Sigmoid colon (tissue), 7 donors: ENCODE data around the gene ZFP90. TPM values are rescaled to one million over a fixed set of nuclear protein-coding genes. Genes with fewer than 3 reads are reported as not detected.
"Not testable (repeated sequence)": the region's sequence is repeated elsewhere in the genome, so short reads cannot be mapped to it uniquely, and the experiment has no call there.

Source experiments
- DNase-seq: peaks from one replicate; pipeline ENCODE4 v3.0.0-alpha.2; 2019
- H3K27ac ChIP-seq, 4 donors: fragments of 200-600 bp; sonication (generic); one replicate each; pipeline ENCODE4 v1.5.1; 2016 to 2019; ENCODE audit warnings: mild to moderate bottlenecking in 1 of 4
- H3K27me3 ChIP-seq, 3 donors: fragments of 200-600 bp; sonication (generic); one replicate each; pipeline ENCODE4 v1.5.1; 2019; ENCODE audit warnings: mild to moderate bottlenecking in 1 of 3
- H3K36me3 ChIP-seq, 4 donors: fragments of 200-600 bp; sonication (generic); one replicate each; pipeline ENCODE4 v1.5.1; 2016 to 2019
- H3K4me1 ChIP-seq, 4 donors: fragments of 200-600 bp; sonication (generic); one replicate each; pipeline ENCODE4 v1.5.1; 2017 to 2019
- H3K4me3 ChIP-seq, 4 donors: fragments of 200-600 bp; sonication (generic); one replicate each; pipeline ENCODE4 v1.5.1; 2017 to 2019; ENCODE audit warnings: mild to moderate bottlenecking in 2 of 4, moderate library complexity in 1 of 4
- H3K9me3 ChIP-seq, 4 donors: fragments of 200-600 bp in 3 of 4; sonication (generic) in 3 of 4; one replicate each; pipeline versions ENCODE4 v1.5.1 to v1.6.1; 2013 to 2019
- EP300 ChIP-seq, 4 donors: sonication (generic); formaldehyde crosslinking; IDR thresholded peaks; one replicate each; pipeline ENCODE4 v1.6.1; 2017; ENCODE audit warnings: antibody characterized with exemption in 4 of 4
- POLR2A ChIP-seq, 2 donors: fragments of 450-650 bp; IDR thresholded peaks; one replicate each; pipeline ENCODE4 v1.6.1; 2016; ENCODE audit warnings: antibody characterized with exemption in 2 of 2, mild to moderate bottlenecking in 2 of 2, moderate library complexity in 2 of 2
- POLR2AphosphoS5 ChIP-seq, 4 donors: sonication (generic); formaldehyde crosslinking; IDR thresholded peaks; one replicate each; pipeline ENCODE4 v1.6.1; 2017; ENCODE audit warnings: antibody characterized with exemption in 4 of 4
- WGBS, 2 donors: extraction: QIAGEN DNeasy Blood & Tissue Kit; methylation state at CpG; one replicate each; pipeline ENCODE4 v1.1.7; 2013; 5-methylcytosine and 5-hydroxymethylcytosine counted together
- intact Hi-C: fragments of 100-400 bp; cut with DNase I; formaldehyde crosslinking; loops from one replicate; pipeline ENCODE4 v1.15.1; 2023
- polyA plus RNA-seq, 3 donors: library from polyadenylated mRNA; stranded (reverse); fragments of 200-250 nt; gene quantifications; one replicate each; pipeline ENCODE4 v1.2.3, GENCODE V29; 2013
- total RNA-seq, 4 donors: library from RNA; depleted of rRNA; stranded (reverse); fragments of >200 nt; gene quantifications; one replicate each; pipeline ENCODE4 v1.1.0, GENCODE V29; 2016
- TF ChIP-seq, protein P1 (sequence below), 4 experiments: fragments of 450-650 bp in 3 of 4; fragments of 200-600 bp in 1 of 4; IDR thresholded peaks; one replicate each; pipeline ENCODE4 v1.5.1; 2016 to 2019; ENCODE audit warnings: antibody characterized with exemption in 4 of 4, mild to moderate bottlenecking in 3 of 4, moderate library complexity in 2 of 4
- donor health status: healthy with polysubstance abuse.
- donor health status: Bipolar disorder and iron deficiency.
- donor health status: healthy.

Gene ZFP90
- total and polyA plus RNA-seq, 7 donors, result 1.6 to 48.5 (median 33.4) TPM

DNA sequence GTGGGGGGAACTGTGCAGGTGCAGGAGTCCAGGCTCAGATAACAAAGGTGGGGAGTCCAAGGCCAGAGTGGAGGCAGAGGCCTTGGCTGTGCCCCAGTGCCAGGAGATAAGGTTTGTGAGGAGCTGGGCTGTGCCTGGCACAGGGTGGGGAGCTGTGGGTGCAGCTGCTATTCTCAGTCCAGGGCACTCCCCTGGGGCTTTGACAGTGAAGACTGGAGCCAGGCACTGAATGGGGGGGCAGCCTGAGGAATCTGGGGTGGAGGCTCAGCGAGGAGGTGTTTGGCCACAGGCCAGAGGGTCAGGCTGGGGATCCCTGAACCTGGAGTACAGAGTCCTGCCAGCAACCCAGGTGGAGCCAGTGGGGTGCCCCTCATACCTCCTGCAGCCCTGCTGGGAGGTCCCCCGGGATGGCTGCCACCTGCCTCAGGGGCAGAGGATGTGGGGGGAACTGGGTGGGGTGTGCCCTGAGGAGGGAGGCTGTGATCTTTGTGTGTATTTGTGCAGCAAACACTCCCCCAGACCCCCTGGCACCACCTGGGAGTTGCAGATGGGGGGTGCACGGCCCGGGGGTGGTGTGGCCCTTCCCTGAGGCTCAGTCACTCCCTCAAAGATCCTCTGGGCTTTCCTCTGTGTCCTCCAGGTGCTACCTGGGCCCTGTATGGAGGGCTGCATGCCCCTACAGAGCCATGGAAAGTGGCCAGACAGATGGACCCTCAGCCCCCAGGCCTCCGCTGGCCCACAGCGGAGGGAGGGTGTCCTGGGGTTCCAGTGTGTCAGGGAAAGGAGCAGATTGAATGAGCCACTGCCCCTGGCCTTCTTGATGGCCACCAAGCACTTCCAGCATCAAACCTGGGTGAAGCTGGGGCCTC lies 46.3 kb upstream of the ZFP90 start:
- DNase-seq, result no peak
- TF ChIP-seq EP300 (IDR thresholded peaks at IDR 0.05) (no peak), POLR2A (IDR thresholded peaks at IDR 0.05) (no peak), POLR2AphosphoS5 (IDR thresholded peaks at IDR 0.05) (no peak)
- TF ChIP-seq, protein P1, sequence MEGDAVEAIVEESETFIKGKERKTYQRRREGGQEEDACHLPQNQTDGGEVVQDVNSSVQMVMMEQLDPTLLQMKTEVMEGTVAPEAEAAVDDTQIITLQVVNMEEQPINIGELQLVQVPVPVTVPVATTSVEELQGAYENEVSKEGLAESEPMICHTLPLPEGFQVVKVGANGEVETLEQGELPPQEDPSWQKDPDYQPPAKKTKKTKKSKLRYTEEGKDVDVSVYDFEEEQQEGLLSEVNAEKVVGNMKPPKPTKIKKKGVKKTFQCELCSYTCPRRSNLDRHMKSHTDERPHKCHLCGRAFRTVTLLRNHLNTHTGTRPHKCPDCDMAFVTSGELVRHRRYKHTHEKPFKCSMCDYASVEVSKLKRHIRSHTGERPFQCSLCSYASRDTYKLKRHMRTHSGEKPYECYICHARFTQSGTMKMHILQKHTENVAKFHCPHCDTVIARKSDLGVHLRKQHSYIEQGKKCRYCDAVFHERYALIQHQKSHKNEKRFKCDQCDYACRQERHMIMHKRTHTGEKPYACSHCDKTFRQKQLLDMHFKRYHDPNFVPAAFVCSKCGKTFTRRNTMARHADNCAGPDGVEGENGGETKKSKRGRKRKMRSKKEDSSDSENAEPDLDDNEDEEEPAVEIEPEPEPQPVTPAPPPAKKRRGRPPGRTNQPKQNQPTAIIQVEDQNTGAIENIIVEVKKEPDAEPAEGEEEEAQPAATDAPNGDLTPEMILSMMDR (IDR thresholded peaks at IDR 0.05), result no peak
- intact Hi-C loops, result no loop called here
- Histone ChIP-seq H3K4me3 (no peak overlapping the region), H3K9me3 (no peaks in the 10 kb centered on the region), H3K27ac (no peak overlapping the region), H3K4me1 (no peaks in the 10 kb centered on the region), H3K27me3 (peaks cover 0 to 4% (median 0%) of the 10 kb centered on the region in 3 donors), H3K36me3 (no peaks in the 10 kb centered on the region)
- 42 to 61% methylated on average over 6 of the region's 6 CpGs for WGBS, 2 donors

DNA sequence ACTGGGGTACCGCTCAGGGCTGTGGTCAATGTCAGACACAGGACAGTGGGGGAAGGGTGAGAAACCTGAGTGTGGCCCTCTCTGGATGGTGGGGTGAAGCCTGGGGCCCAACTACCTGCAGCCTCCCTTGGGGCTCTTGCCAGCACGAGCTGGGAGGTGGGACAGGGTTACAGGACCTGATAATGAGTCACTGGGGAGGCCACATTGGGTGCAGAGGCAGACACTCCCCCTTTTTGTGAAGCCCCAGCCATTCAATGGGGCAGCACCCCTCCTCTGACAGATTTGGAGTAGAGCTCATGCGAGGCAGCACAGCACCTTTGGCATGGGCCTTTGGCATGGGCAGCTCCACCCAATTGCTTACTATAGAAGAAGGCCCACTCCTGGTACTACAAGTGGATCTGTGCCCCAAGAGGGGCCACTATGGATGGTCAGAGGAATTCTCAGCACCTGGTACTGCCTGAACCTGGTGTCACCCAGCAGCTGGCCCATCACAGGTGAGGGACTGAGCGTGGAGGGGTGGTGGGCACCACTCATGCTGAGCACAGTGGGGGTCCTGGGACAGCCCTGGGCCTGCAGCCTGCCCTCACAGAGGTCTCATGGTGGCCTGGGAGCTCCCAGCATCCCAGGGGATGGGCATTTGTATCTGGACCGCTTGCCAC lies 45.5 kb upstream of the ZFP90 start:
- intact Hi-C loops, result no loop called here
- no peaks in the 10 kb centered on the region for H3K9me3 ChIP-seq
- peaks cover 0 to 4% (median 0%) of the 10 kb centered on the region in 3 donors for H3K27me3 ChIP-seq
- DNase-seq, result no peak
- TF ChIP-seq POLR2A (IDR thresholded peaks at IDR 0.05) (no peak), EP300 (IDR thresholded peaks at IDR 0.05) (no peak), POLR2AphosphoS5 (IDR thresholded peaks at IDR 0.05) (no peak)
- TF ChIP-seq, protein P1 (IDR thresholded peaks at IDR 0.05), result no peak
- no peaks in the 10 kb centered on the region for H3K4me1 ChIP-seq
- WGBS, 2 donors, result 94 to 95% methylated on average over 5 of the region's 5 CpGs
- H3K27ac ChIP-seq, result no peak overlapping the region
- no peak overlapping the region for H3K4me3 ChIP-seq
- no peaks in the 10 kb centered on the region for H3K36me3 ChIP-seq

DNA sequence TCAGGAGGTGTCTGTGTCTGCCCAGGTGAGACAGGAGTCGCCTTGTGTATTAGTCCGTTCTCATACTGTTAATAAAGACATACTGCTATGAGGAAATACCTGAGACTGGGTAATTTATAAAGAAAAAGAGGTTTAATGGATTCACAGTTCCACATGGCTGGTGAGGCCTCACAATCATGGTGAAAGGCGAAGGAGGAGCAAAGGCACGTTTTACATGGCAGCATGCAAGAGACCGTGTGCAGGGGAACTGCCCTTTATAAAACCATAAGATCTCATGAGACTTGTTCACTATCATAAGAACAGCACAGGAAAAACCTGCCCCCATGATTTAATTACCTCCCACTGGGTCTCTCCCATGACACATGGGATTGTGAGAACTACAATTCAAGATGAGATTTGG lies 44.8 kb upstream of the ZFP90 start:
- 92% methylated on average over 5 of the region's 5 CpGs for WGBS, 2 donors
- H3K4me1 ChIP-seq, H3K36me3 ChIP-seq, H3K9me3 ChIP-seq, H3K27ac ChIP-seq, DNase-seq, H3K27me3 ChIP-seq, H3K4me3 ChIP-seq, intact Hi-C loops: not testable (repeated sequence)

DNA sequence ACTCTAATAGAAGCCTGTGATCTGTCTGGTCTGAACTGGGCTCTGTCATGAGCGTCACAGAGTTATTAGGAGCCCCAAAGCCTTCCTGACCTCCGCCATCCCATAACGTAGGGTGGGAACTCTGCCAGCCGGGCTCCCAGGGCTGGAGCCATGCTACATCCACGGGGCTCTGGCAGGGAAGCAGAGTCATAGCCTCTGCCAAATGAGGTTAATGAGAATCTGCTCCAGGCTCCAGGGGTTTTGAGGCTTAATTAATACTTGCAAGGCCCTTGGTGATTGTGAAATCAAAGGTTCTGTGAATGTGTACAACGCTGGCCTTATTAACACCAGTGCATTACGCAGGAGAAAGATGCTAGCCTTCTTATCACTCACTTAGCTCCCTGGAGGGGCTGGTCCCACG lies 42.4 kb upstream of the ZFP90 start:
- no peaks in the 10 kb centered on the region for H3K4me1 ChIP-seq
- intact Hi-C loops, result no loop called here
- WGBS, 2 donors, result 86% methylated on average over 8 of the region's 8 CpGs
- no peaks in the 10 kb centered on the region for H3K36me3 ChIP-seq
- no peak for DNase-seq
- no peaks in the 10 kb centered on the region for H3K9me3 ChIP-seq
- peaks cover 0 to 6% (median 0%) of the 10 kb centered on the region in 3 donors for H3K27me3 ChIP-seq
- TF ChIP-seq, protein P1 (IDR thresholded peaks at IDR 0.05), result no peak
- no peak for TF ChIP-seq POLR2AphosphoS5 (IDR thresholded peaks at IDR 0.05)
- no peak for TF ChIP-seq POLR2A (IDR thresholded peaks at IDR 0.05)
- TF ChIP-seq EP300 (IDR thresholded peaks at IDR 0.05), result no peak
- H3K4me3 ChIP-seq, result no peak overlapping the region
- H3K27ac ChIP-seq, result no peak overlapping the region

DNA sequence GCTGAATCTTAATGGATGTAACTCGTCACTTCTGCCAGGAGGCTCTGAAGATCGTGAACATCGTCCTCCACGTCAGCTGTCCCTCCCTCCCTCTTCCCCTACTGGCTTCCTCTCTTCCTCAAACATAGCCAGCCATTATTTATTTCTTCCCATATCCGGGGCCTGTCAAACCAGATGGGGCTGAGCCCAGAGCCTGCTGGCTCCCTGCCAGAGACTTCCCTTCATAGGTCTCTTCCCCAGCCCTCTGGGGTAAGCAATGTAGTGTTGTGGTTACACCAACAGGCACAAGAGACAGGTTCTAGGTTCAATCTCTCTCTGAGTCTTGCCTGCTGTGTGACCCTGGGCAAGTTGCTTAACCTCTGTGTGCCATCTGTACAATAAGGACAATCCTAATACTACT lies 40.1 kb upstream of the ZFP90 start:
- Histone ChIP-seq H3K36me3 (no peaks in the 10 kb centered on the region), H3K27me3 (peaks cover 0 to 6% (median 0%) of the 10 kb centered on the region in 3 donors), H3K4me1 (no peaks in the 10 kb centered on the region), H3K4me3 (no peak overlapping the region), H3K9me3 (no peaks in the 10 kb centered on the region), H3K27ac (no peak overlapping the region)
- intact Hi-C loops, result no loop called here
- no peak for DNase-seq
- WGBS, 2 donors, result 26 to 43% methylated on average over 5 of the region's 5 CpGs
- TF ChIP-seq EP300 (IDR thresholded peaks at IDR 0.05) (no peak), POLR2A (IDR thresholded peaks at IDR 0.05) (no peak), POLR2AphosphoS5 (IDR thresholded peaks at IDR 0.05) (no peak)
- TF ChIP-seq, protein P1 (IDR thresholded peaks at IDR 0.05), result no peak
